Gastroesophageal sphincter (tissue), 3 donors: ENCODE results near the gene TMC7.

Experiments
- CTCF ChIP-seq, 4 experiments: fragments of 200-600 bp in 2 of 4; fragments of 450-650 bp in 2 of 4; sonication (generic) in 1 of 4; IDR thresholded peaks; one replicate each; pipeline ENCODE4 v1.5.1; 2017 to 2019; ENCODE audit warnings: antibody characterized with exemption in 4 of 4, mild to moderate bottlenecking in 2 of 4, moderate library complexity in 2 of 4
- POLR2AphosphoS5 ChIP-seq: sonication (generic); formaldehyde crosslinking; IDR thresholded peaks from one replicate; pipeline ENCODE4 v1.6.1; 2017; ENCODE audit warnings: antibody characterized with exemption

- TF ChIP-seq CTCF (IDR thresholded peaks at IDR 0.05) (no peak), POLR2AphosphoS5 (no peak)
Measured at GRCh38 chr16:19073863-19074262, 90.1 kb downstream of the TMC7 start.
